OCI-LY7 (cell line): Measurements from ENCODE around the gene SIGLEC7. TPM values are rescaled to one million over a fixed set of nuclear protein-coding genes. Genes with fewer than 3 reads are reported as not detected.

Experiments
- BruUV-seq: library from RNA; stranded (reverse); fragments of 400-500 nt; replicated peaks from 2 replicates; lab custom pipeline; 2021; lab: Mats Ljungman, UMichigan
- CTCF ChIA-PET: fragments of 300-600 bp; sonication (Branson Sonifier 250); formaldehyde crosslinking; loops from one replicate; lab custom pipeline; 2022; ENCODE audit warnings: antibody characterized with exemption; ENCODE audit not compliant: unreplicated experiment; lab: Charles Lee
- POLR2A ChIA-PET: fragments of 300-600 bp; sonication (Branson Sonifier 250); formaldehyde crosslinking; loops from one replicate; lab custom pipeline; 2022; ENCODE audit warnings: antibody characterized with exemption; lab: Charles Lee
- DNase-seq: peaks from one replicate; pipeline ENCODE4 v3.0.0-alpha.2; 2015; ENCODE audit warnings: low spot score
- H2AFZ ChIP-seq: fragments of 200-600 bp; sonication (generic), shearing (Covaris generic); 2 replicates; pipeline ENCODE4 v1.6.1; 2014; ENCODE audit warnings: mild to moderate bottlenecking, antibody characterized with exemption, low read length, moderate library complexity
- H3K27ac ChIP-seq: fragments of 200-600 bp; sonication (generic); 2 replicates; pipeline ENCODE4 v1.5.1; 2014; ENCODE audit warnings: mixed run types, low read depth, mild to moderate bottlenecking, moderate library complexity, low read length, inconsistent platforms; ENCODE audit not compliant: poor library complexity, severe bottlenecking
- H3K36me3 ChIP-seq: fragments of 200-600 bp; sonication (generic); 2 replicates; pipeline ENCODE4 v1.6.1; 2014; ENCODE audit warnings: mild to moderate bottlenecking, antibody characterized with exemption, low read length, moderate library complexity, mixed read lengths; ENCODE audit not compliant: insufficient read depth
- H3K4me1 ChIP-seq: fragments of 200-600 bp; sonication (generic); 2 replicates; pipeline ENCODE4 v1.5.1; 2014; ENCODE audit warnings: mild to moderate bottlenecking, low read length; ENCODE audit not compliant: insufficient read depth, poor library complexity, severe bottlenecking
- H3K4me2 ChIP-seq: fragments of 200-600 bp; sonication (generic); 2 replicates; pipeline ENCODE4 v1.6.1; 2014; ENCODE audit warnings: mild to moderate bottlenecking, low read length
- H3K4me3 ChIP-seq: fragments of 200-600 bp; sonication (generic); 2 replicates; pipeline ENCODE4 v1.5.1; 2014; ENCODE audit warnings: mild to moderate bottlenecking, low read depth, low read length; ENCODE audit not compliant: poor library complexity, severe bottlenecking
- H3K79me2 ChIP-seq: fragments of 200-600 bp; sonication (generic); 2 replicates; pipeline ENCODE4 v1.6.1; 2016; ENCODE audit warnings: low read depth, mild to moderate bottlenecking, low read length, moderate library complexity, mixed read lengths; ENCODE audit not compliant: insufficient read depth
- H3K9me2 ChIP-seq: fragments of 200-600 bp; sonication (generic); 2 replicates; pipeline ENCODE4 v1.6.1; 2016; ENCODE audit warnings: mild to moderate bottlenecking, low read length, mixed read lengths; ENCODE audit not compliant: insufficient read depth
- H3K9me3 ChIP-seq: fragments of 200-600 bp; sonication (generic); 2 replicates; pipeline ENCODE4 v1.6.1; 2014; ENCODE audit warnings: mild to moderate bottlenecking, mixed run types, low read length, mixed read lengths
- H4K20me1 ChIP-seq: fragments of 200-600 bp; sonication (generic); 2 replicates; pipeline ENCODE4 v1.6.1; 2014; ENCODE audit warnings: mild to moderate bottlenecking, antibody characterized with exemption, low read length, moderate library complexity, mixed read lengths; ENCODE audit not compliant: insufficient read depth
- EZH2phosphoT487 ChIP-seq: fragments of 200-600 bp; sonication (generic); IDR thresholded peaks from 2 replicates; pipeline ENCODE4 v1.6.1; 2018; ENCODE audit warnings: low read depth, borderline replicate concordance, mild to moderate bottlenecking, mixed run types, antibody characterized with exemption, low read length, moderate library complexity, mixed read lengths
- intact Hi-C: fragments of 100-400 bp; cut with micrococcal nuclease; formaldehyde crosslinking; loops from one replicate; pipeline ENCODE4 v1.10.0; 2022; ENCODE audit not compliant: unreplicated experiment
- total RNA-seq, 2 experiments: library from RNA; depleted of rRNA in 1 of 2; stranded (reverse); fragments of >200 nt in 1 of 2; shearing (Covaris generic) in 1 of 2; gene quantifications; 2 replicates each; pipeline ENCODE4 v1.2.3, GENCODE V29; 2014 to 2022
- TF ChIP-seq, protein P1 (sequence below): fragments of 200-600 bp; sonication (generic); conservative IDR thresholded peaks from 2 replicates; pipeline ENCODE4 v1.5.1; 2014; ENCODE audit warnings: mild to moderate bottlenecking, antibody characterized with exemption, low read length, moderate library complexity, mixed read lengths

SIGLEC7 gene
- total RNA-seq, 2 experiments from 2014 or later, result not detected

DNA sequence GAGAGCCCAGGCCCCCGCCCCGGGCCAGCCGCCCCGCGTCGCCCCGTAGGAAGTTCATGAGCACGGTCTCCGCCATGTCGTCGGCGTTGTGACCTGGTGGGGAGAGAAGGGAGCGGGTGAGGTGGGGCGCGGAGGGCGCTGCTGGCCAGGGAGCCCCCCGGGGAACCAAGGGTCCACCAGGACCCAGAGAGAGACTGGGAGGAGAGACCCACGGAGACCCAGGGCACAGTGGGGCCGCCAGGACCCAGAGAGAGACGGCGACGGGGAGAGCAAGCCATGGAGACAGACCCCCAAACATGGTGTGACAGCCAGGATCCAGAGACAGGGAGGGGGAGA, 43.1 kb upstream of the SIGLEC7 start:
- Histone ChIP-seq H3K4me3 (no peak overlapping the region), H3K9me3 (no peaks in the 10 kb centered on the region), H3K9me2 (no peaks in the 10 kb centered on the region), H2AFZ (no peak overlapping the region), H3K4me2 (no peak overlapping the region), H4K20me1 (no peaks in the 10 kb centered on the region), H3K27ac (no peak overlapping the region), H3K79me2 (no peaks in the 10 kb centered on the region), H3K4me1 (no peaks in the 10 kb centered on the region), H3K36me3 (peaks cover 29% of the 10 kb centered on the region)
- CTCF ChIA-PET, result no interaction called here
- no peak for DNase-seq
- no TSS peak for BruUV-seq
- intact Hi-C loops, result no loop called here
- TF ChIP-seq, protein P1, sequence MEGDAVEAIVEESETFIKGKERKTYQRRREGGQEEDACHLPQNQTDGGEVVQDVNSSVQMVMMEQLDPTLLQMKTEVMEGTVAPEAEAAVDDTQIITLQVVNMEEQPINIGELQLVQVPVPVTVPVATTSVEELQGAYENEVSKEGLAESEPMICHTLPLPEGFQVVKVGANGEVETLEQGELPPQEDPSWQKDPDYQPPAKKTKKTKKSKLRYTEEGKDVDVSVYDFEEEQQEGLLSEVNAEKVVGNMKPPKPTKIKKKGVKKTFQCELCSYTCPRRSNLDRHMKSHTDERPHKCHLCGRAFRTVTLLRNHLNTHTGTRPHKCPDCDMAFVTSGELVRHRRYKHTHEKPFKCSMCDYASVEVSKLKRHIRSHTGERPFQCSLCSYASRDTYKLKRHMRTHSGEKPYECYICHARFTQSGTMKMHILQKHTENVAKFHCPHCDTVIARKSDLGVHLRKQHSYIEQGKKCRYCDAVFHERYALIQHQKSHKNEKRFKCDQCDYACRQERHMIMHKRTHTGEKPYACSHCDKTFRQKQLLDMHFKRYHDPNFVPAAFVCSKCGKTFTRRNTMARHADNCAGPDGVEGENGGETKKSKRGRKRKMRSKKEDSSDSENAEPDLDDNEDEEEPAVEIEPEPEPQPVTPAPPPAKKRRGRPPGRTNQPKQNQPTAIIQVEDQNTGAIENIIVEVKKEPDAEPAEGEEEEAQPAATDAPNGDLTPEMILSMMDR, result no peak
- TF ChIP-seq EZH2phosphoT487, result no peak
- POLR2A ChIA-PET, result no interaction called here

DNA sequence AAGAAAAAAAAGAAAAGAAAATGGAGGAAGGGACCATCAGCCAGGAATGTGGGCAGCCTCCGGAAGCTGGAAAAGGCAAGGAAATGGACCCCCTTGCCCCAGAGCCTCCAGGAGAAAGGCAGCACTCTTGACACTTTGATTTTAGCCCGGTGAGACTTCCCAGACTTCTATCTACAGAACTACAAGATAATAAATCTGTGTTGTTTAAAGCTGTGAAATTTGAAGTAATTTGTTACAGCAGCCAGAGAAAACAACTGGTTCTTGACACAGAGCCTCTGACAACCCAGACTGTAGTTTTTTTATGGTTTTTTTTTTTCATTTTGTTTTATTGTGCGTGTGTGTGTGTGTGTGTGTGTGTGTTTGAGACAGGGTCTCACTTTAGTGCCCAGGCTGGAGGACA, 41.5 kb upstream of the SIGLEC7 start:
- no peak overlapping the region for H3K27ac ChIP-seq
- CTCF ChIA-PET, result no interaction called here
- H3K9me3 ChIP-seq, result no peaks in the 10 kb centered on the region
- no peaks in the 10 kb centered on the region for H4K20me1 ChIP-seq
- POLR2A ChIA-PET, result interaction anchor here (0.6 kb wide), 1 partner anchor 305 kb away, joined by 7 read pairs; no protein-coding TSS in a partner anchor
- no peaks in the 10 kb centered on the region for H3K79me2 ChIP-seq
- no peak for DNase-seq
- H3K4me1 ChIP-seq, result no peaks in the 10 kb centered on the region
- peaks cover 29% of the 10 kb centered on the region for H3K36me3 ChIP-seq
- H3K4me2 ChIP-seq, result no peak overlapping the region
- H3K4me3 ChIP-seq, result no peak overlapping the region
- intact Hi-C loops, result no loop called here
- no peaks in the 10 kb centered on the region for H3K9me2 ChIP-seq
- no peak for TF ChIP-seq EZH2phosphoT487
- TF ChIP-seq, protein P1, result no peak
- no TSS peak for BruUV-seq
- no peak overlapping the region for H2AFZ ChIP-seq

DNA sequence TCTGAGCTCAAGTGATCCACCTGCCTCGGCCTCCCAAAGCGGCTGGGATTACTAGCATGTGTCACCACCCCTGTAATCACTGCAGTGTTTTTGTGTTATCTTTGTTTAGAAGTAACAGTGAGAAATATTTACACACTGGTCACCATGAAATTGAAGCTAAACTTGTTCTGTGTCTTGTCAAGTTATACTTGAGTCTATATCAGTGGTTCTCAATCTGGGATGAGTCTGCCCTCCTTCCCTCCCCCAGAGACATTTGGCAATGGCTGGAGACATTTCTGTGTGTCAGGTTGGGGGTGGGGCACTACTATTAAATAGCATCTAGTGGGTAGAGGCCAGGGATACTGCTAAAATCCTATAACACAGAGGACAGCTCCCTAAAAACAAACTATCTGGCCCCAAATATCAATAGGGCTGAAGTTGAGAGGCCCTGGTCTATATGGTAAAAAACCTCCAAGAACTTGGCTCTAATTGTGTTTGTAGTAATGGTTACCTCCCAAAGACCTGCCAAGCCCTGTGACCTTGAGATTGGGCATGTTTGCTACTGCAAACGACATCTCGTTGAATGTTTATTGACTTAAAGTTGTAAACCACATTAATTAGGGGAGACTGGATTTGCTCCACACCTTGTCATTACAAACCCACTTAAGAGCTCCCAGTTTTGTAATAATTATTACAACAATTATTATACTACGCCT, 40.8 kb upstream of the SIGLEC7 start:
- no peak overlapping the region for H2AFZ ChIP-seq
- no peaks in the 10 kb centered on the region for H3K9me3 ChIP-seq
- no peaks in the 10 kb centered on the region for H3K4me1 ChIP-seq
- no peak overlapping the region for H3K27ac ChIP-seq
- no peak overlapping the region for H3K4me2 ChIP-seq
- H3K79me2 ChIP-seq, result no peaks in the 10 kb centered on the region
- no peak for DNase-seq
- no peaks in the 10 kb centered on the region for H3K9me2 ChIP-seq
- H4K20me1 ChIP-seq, result no peaks in the 10 kb centered on the region
- H3K4me3 ChIP-seq, result no peak overlapping the region
- peaks cover 29% of the 10 kb centered on the region for H3K36me3 ChIP-seq
- intact Hi-C loops, result no loop called here
- no TSS peak for BruUV-seq
- ChIA-PET CTCF (no interaction called here), POLR2A (no interaction called here)
- TF ChIP-seq, protein P1, result no peak
- TF ChIP-seq EZH2phosphoT487, result no peak
